Measurements from ENCODE around the gene OR2AE1.
A peak's percentile ranks its signal among the peaks of the same experiment; 100 is the strongest.

The OR2AE1 gene

DNA sequence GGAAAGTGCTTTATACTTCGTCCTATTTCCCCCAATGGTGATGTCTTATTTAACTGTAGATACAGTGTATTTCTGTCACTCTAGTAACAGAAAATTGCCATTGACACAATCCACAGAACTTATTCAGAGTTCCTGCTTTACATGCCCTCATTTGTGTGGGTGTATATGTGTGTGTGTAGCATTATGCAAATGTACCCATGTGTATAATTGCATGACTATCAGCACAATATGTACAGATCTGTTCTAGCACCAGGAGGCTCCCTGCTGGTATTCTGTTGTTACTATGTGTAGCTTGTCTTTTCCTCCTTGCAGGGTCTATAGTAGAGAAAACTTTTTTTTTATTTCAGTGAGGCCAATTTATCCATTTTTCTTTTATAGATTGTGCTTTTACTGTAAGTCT lies 32.5 kb downstream of the OR2AE1 start:
- H3K27ac ChIP-seq, result no peak overlapping the region
- no peak for TF ChIP-seq ZFX (IDR thresholded peaks at IDR 0.05)
- no peak for TF ChIP-seq CTCF (conservative IDR thresholded peaks at IDR 0.05)

- TF ChIP-seq CTCF (conservative IDR thresholded peaks at IDR 0.05) (no peak), ZFX (IDR thresholded peaks at IDR 0.05) (no peak)
These were observed 33.0 kb downstream of the OR2AE1 start for GRCh38 chr7:99843808-99844207.

DNA sequence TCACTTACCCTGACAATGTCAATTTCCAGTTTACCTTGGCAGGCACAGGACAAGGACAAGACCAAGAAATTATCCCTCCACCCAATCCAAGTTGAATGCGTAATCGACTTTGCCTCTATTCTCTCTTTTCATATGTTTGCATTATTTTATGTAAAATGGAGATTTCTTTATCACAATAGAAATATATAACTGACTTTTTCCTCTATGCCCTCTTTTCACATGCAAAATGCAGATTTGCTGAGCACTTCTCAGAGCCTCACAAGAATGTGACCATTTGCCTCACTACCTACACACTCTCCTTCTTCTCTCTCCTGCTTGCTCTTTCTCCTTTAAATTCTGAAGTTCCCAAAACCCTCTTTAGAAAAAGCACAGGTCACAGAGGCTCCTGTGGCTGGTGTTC lies 33.9 kb downstream of the OR2AE1 start:
- no peak for TF ChIP-seq CTCF (conservative IDR thresholded peaks at IDR 0.05)
- TF ChIP-seq ZFX (IDR thresholded peaks at IDR 0.05), result no peak
- H3K27ac ChIP-seq, result no peak overlapping the region

More at GRCh38 chr7:99843808-99844207, 33.0 kb downstream of the OR2AE1 start:
- no peak overlapping the region for H3K27ac ChIP-seq

- TF ChIP-seq ZFX (IDR thresholded peaks at IDR 0.05) (no peak), CTCF (conservative IDR thresholded peaks at IDR 0.05) (no peak)
These were observed 36.5 kb downstream of the OR2AE1 start for GRCh38 chr7:99840136-99840869.

DNA sequence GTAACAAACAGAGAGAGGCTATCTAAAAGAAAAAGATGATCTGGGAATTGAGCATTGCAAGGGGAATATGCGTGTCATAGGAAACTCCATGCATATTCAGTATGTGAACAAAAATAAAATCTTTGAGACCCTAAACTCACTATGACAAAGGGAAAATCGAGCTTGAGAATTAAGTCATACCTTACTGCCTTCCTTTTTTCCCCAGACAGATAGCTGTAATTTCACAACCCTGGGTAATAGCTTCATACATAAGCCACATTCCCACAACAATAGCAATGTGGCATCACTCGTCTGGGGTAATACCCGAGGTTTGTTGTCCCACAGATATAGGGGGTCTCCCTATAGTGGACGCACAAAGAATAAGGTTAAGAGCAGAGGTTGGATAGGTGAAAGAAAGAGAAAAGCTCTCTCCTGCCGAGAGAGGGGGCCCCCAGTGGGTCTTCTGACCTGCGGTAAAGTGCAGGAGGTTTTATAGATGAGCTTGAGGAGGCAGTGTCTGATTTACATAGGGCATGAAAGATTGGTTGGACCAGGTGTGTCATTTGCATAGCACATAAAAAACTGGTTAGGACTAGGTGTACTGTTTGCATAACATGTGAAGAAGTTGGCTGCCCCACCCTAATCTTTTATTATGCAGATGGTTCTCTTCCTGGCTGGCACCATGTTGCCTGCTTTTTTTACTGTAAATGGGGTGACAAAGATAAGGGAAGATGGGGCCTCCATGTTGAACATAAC lies 37.4 kb downstream of the OR2AE1 start:
- H3K27ac ChIP-seq, result peak overlapping the region; percentile 8; the same call in 1 of the 2 replicates
- no peak for TF ChIP-seq ZFX (IDR thresholded peaks at IDR 0.05)
- TF ChIP-seq CTCF (conservative IDR thresholded peaks at IDR 0.05), result peak; percentile 16; the same call in 1 of the 2 replicates

More at GRCh38 chr7:99840136-99840869, 36.5 kb downstream of the OR2AE1 start:
- peak overlapping the region; percentile 8; the same call in 1 of the 2 replicates for H3K27ac ChIP-seq

DNA sequence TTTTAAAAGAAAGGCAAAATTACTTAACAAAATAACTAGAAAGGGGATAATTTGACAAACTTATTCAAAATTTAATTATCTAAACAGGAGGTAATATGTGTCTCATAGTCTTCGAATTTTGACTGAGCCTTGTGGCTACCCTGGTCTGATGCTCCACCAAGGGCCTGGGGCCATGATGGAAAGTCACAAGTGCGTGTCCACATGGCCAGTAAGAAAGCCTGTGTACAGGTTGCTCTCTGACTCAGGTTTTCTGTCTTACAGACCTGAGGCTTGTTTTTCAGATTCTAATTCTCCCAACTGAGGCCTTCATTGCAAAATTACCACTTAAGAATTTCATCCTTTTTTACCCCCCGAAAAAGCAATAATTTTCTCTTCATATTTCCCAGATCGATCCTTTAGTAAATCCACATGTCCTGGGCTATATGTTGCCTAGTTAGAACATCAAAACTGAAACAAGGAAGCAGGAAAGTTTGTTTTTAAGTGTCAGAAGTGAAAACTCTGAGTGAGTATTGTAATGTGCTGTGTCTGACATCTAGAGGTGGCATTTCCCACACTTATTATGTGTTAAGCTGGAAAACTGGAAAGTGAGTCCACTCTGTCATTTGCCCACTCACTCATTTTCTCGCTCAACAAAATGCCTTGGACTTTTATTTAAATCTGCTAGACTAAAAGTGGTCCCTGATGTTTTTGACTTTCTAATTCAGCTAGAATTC lies 39.0 kb downstream of the OR2AE1 start:
- TF ChIP-seq CTCF (conservative IDR thresholded peaks at IDR 0.05) (peak; percentile 56), ZFX (IDR thresholded peaks at IDR 0.05) (no peak)
- no peak overlapping the region for H3K27ac ChIP-seq

All from C4-2B (cell line).